Stomach smooth muscle (tissue), 2 donors: ENCODE results near the gene CLSTN2.

Experiments used
- H3K27ac ChIP-seq: one replicate; pipeline ENCODE4 v1.7.0; 2013; ENCODE audit warnings: mild to moderate bottlenecking, low read length, inconsistent platforms
- H3K27me3 ChIP-seq, 2 donors: one replicate each; pipeline ENCODE4 v1.7.0; 2013; ENCODE audit warnings: low read length in 2 of 2; ENCODE audit not compliant: insufficient read depth in 2 of 2, control insufficient read depth in 1 of 2
- H3K36me3 ChIP-seq, 2 donors: one replicate each; pipeline ENCODE4 v1.7.0; 2013; ENCODE audit warnings: low read length in 2 of 2; ENCODE audit not compliant: control insufficient read depth in 2 of 2, insufficient read depth in 2 of 2
- H3K4me1 ChIP-seq: one replicate; pipeline ENCODE4 v1.7.0; 2013; ENCODE audit warnings: low read length; ENCODE audit not compliant: control insufficient read depth, insufficient read depth
- H3K4me3 ChIP-seq, 2 donors: one replicate each; pipeline ENCODE4 v1.7.0; 2013; ENCODE audit warnings: low read length in 2 of 2
- H3K9ac ChIP-seq, 2 donors: one replicate each; pipeline ENCODE4 v1.7.0; 2013; ENCODE audit warnings: low read length in 2 of 2, mild to moderate bottlenecking in 1 of 2
- H3K9me3 ChIP-seq, 2 donors: one replicate each; pipeline ENCODE4 v1.7.0; 2013; ENCODE audit warnings: low read length in 2 of 2; ENCODE audit not compliant: control insufficient read depth in 2 of 2
- donor health status: healthy.
- donor health status: Pancreatic carcinoma.

Gene CLSTN2

GRCh38 chr3:140164922-140165590 is 230.1 kb downstream of the CLSTN2 start:
- no peak overlapping the region for H3K9ac ChIP-seq
- no peak overlapping the region for H3K4me3 ChIP-seq
- no peaks in the 10 kb centered on the region for H3K36me3 ChIP-seq
- H3K4me1 ChIP-seq = no peaks in the 10 kb centered on the region
- H3K9me3 ChIP-seq = no peaks in the 10 kb centered on the region
- H3K27ac ChIP-seq = no peak overlapping the region
- H3K27me3 ChIP-seq = no peaks in the 10 kb centered on the region

DNA sequence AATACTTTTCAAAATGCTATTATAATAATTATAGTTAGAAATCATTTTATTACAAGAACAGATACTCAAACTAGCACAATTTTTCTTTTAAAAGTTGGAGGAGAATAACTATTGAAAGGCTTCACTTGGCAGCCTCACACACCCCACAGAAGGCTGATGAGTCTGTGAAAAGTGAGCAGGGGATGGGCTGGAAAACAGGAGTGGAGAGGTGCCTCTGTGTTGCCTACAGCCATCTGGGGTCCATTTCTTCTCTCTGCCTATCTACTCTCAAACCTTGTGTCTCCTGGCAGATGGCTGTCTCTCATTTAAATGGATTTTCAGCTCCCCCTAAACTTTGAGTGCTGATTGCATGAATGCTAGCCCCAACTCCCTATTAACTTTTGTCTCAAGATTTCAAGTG is 230.8 kb downstream of the CLSTN2 start:
- H3K36me3 ChIP-seq = no peaks in the 10 kb centered on the region
- H3K4me3 ChIP-seq = no peak overlapping the region
- no peaks in the 10 kb centered on the region for H3K27me3 ChIP-seq
- H3K27ac ChIP-seq = no peak overlapping the region
- H3K9me3 ChIP-seq = no peaks in the 10 kb centered on the region
- H3K4me1 ChIP-seq = no peaks in the 10 kb centered on the region
- H3K9ac ChIP-seq = no peak overlapping the region

- H3K9me3 ChIP-seq = no peaks in the 10 kb centered on the region
- no peak overlapping the region for H3K4me3 ChIP-seq
- H3K36me3 ChIP-seq = no peaks in the 10 kb centered on the region
- no peaks in the 10 kb centered on the region for H3K4me1 ChIP-seq
- no peak overlapping the region for H3K27ac ChIP-seq
- H3K9ac ChIP-seq = no peak overlapping the region
- no peaks in the 10 kb centered on the region for H3K27me3 ChIP-seq
Measured at GRCh38 chr3:140166861-140167599, 232.0 kb downstream of the CLSTN2 start.

- no peaks in the 10 kb centered on the region for H3K9me3 ChIP-seq
- H3K27ac ChIP-seq = no peak overlapping the region
- no peaks in the 10 kb centered on the region for H3K27me3 ChIP-seq
- H3K4me3 ChIP-seq = no peak overlapping the region
- H3K9ac ChIP-seq = no peak overlapping the region
- no peaks in the 10 kb centered on the region for H3K4me1 ChIP-seq
- H3K36me3 ChIP-seq = no peaks in the 10 kb centered on the region
Measured at GRCh38 chr3:140167600-140168281, 232.8 kb downstream of the CLSTN2 start.

- no peaks in the 10 kb centered on the region for H3K27me3 ChIP-seq
- H3K4me3 ChIP-seq = no peak overlapping the region
- H3K36me3 ChIP-seq = no peaks in the 10 kb centered on the region
- no peaks in the 10 kb centered on the region for H3K4me1 ChIP-seq
- no peak overlapping the region for H3K27ac ChIP-seq
- H3K9ac ChIP-seq = no peak overlapping the region
- H3K9me3 ChIP-seq = no peaks in the 10 kb centered on the region
Measured at GRCh38 chr3:140170612-140171011, 235.6 kb downstream of the CLSTN2 start.

DNA sequence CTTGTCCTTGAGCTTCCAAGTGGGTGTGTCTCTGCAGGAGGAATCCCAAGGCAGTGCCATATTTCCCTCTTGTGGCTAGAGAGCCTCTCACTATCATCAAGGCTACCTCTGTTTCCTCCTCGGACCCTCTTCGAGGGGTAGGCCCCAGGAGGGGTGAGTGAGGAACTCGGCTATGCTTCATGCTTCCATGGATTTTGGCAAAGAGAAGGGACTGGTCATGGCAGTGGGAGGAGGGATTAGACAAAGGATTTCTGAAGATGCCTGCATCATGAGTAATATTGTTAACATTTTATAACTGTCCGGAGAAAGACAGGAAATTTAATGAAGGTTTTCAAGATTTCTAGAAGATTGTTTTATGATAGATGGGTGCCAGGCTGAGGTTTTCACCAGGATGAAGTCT is 241.5 kb downstream of the CLSTN2 start:
- Histone ChIP-seq H3K4me3 (no peak overlapping the region), H3K36me3 (no peaks in the 10 kb centered on the region), H3K4me1 (no peaks in the 10 kb centered on the region)

GRCh38 chr3:140177943-140178342 is 243.0 kb downstream of the CLSTN2 start:
- H3K9me3 ChIP-seq = no peaks in the 10 kb centered on the region

More for the DNA sequence above, 241.5 kb downstream of the CLSTN2 start:
- Histone ChIP-seq H3K9me3 (no peaks in the 10 kb centered on the region), H3K27ac (no peak overlapping the region), H3K9ac (no peak overlapping the region), H3K27me3 (no peaks in the 10 kb centered on the region)

DNA sequence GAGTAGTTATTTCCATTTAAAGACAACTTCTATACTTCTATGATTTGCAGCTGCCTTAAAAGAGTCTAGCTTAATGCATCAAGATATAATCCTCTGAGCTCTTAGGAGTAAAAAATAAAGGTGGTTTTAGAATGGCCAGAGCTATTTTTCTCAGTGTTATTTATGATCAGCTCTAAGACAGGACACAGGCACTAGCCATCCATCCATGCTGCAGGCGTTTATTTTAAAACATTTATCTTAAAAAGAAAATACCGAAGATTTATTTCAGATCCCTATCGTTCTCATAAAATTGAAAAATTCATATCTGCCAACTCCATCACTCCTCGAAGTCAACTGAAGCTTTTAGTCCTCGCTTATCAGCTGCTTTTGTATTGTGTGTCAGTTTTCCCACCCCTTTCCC is 243.5 kb downstream of the CLSTN2 start:
- no peaks in the 10 kb centered on the region for H3K4me1 ChIP-seq
- H3K36me3 ChIP-seq = no peaks in the 10 kb centered on the region
- H3K9me3 ChIP-seq = no peaks in the 10 kb centered on the region
- no peak overlapping the region for H3K4me3 ChIP-seq
- no peak overlapping the region for H3K9ac ChIP-seq
- no peak overlapping the region for H3K27ac ChIP-seq
- H3K27me3 ChIP-seq = no peaks in the 10 kb centered on the region

More at GRCh38 chr3:140177943-140178342, 243.0 kb downstream of the CLSTN2 start:
- Histone ChIP-seq H3K9ac (no peak overlapping the region), H3K27ac (no peak overlapping the region), H3K36me3 (no peaks in the 10 kb centered on the region), H3K4me1 (no peaks in the 10 kb centered on the region), H3K4me3 (no peak overlapping the region), H3K27me3 (no peaks in the 10 kb centered on the region)

- Histone ChIP-seq H3K9ac (no peak overlapping the region), H3K27ac (no peak overlapping the region), H3K4me1 (peaks cover 4% of the 10 kb centered on the region), H3K4me3 (no peak overlapping the region), H3K9me3 (no peaks in the 10 kb centered on the region), H3K27me3 (no peaks in the 10 kb centered on the region), H3K36me3 (no peaks in the 10 kb centered on the region)
Measured at GRCh38 chr3:140180603-140181002, 245.6 kb downstream of the CLSTN2 start.

DNA sequence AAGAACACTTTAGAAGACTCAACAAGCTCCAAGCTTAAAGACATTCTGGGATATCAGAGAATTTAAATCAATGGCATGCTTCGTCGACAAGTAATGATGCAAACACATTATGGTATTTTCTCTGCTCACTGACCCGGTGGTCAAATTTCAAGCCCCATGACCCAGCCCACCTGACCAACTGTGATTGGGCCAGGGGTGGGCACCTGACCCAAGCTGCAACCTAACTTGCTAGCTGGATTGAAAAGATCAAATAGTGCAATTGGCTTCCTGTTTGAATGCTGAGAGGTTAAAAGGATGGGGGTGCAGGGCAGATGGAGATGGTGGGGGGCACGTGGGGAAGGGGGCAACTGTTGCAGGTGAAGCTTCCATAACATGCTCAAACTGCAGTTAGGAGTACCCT is 250.4 kb downstream of the CLSTN2 start:
- H3K27ac ChIP-seq = no peak overlapping the region

More for the DNA sequence above, 250.4 kb downstream of the CLSTN2 start:
- no peaks in the 10 kb centered on the region for H3K27me3 ChIP-seq
- no peaks in the 10 kb centered on the region for H3K9me3 ChIP-seq
- H3K9ac ChIP-seq = no peak overlapping the region
- no peaks in the 10 kb centered on the region for H3K36me3 ChIP-seq
- H3K4me1 ChIP-seq = peaks cover 13% of the 10 kb centered on the region
- H3K4me3 ChIP-seq = no peak overlapping the region
